ENCODE results near the gene RPS6KA2. TPM values are rescaled to one million over a fixed set of nuclear protein-coding genes. Genes with fewer than 3 reads are reported as not detected.
"Not testable (repeated sequence)": the region's sequence is repeated elsewhere in the genome, so short reads cannot be mapped to it uniquely, and the experiment has no call there.

The RPS6KA2 gene
- total RNA-seq, 1 donor, result 2.4 TPM

DNA sequence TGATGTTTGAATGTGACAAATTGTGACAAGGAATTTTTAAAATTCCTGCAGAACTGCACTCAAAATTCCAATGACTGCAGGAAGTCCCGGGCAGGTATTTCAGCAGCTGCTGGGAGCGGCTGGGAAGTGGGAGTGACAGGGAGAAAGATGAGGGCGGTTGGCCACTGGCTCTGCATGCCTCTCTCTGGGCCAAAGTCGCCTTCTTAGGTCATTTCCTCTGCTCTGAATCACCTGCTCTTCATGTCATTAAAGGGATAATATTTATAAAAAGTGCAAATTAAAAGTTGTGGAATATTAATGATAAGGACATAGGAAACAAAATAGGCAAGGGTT lies 84.5 kb downstream of the RPS6KA2 start:
- Histone ChIP-seq H3K9me3 (ENCODE audit: low read depth, low read length) (no peaks in the 10 kb centered on the region), H3K4me3 (ENCODE audit: low read length) (no peak overlapping the region), H3K27me3 (ENCODE audit: insufficient read depth, low read length) (no peaks in the 10 kb centered on the region), H3K4me1 (ENCODE audit: insufficient read depth, low read length) (peaks cover 11% of the 10 kb centered on the region)

- Histone ChIP-seq H3K4me1 (ENCODE audit: insufficient read depth, low read length) (peaks cover 11% of the 10 kb centered on the region), H3K27me3 (ENCODE audit: insufficient read depth, low read length) (no peaks in the 10 kb centered on the region), H3K9me3 (ENCODE audit: low read depth, low read length) (no peaks in the 10 kb centered on the region), H3K4me3 (ENCODE audit: low read length) (no peak overlapping the region)
Observed at GRCh38 chr6:166541876-166542579, 85.0 kb downstream of the RPS6KA2 start.

DNA sequence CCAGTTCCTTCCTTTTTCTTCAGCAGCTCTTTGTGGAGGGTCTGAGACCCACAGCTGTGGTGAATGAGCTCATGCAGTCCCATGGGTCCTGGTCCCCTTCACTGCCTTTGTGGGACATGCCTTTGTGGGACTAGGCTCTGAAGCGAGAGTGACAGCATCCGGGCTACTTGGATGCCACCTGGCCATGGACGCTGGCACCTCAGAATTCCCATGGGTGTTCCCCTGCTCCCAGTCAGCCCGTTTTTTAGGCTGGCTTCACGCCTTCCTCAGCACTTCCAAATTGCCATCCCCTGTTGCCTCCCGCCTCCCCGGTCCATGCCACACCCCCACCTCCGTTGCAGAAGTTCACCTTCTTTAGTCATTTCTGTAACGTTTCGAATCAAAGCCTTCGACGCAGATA lies 85.7 kb downstream of the RPS6KA2 start:
- no peaks in the 10 kb centered on the region for H3K9me3 ChIP-seq (ENCODE audit: low read depth, low read length)
- H3K4me3 ChIP-seq (ENCODE audit: low read length), result no peak overlapping the region
- H3K4me1 ChIP-seq (ENCODE audit: insufficient read depth, low read length), result peaks cover 11% of the 10 kb centered on the region
- no peaks in the 10 kb centered on the region for H3K27me3 ChIP-seq (ENCODE audit: insufficient read depth, low read length)

GRCh38 chr6:166540631-166541331 lies 86.3 kb downstream of the RPS6KA2 start:
- Histone ChIP-seq H3K9me3 (ENCODE audit: low read depth, low read length) (no peaks in the 10 kb centered on the region), H3K4me3 (ENCODE audit: low read length) (no peak overlapping the region), H3K4me1 (ENCODE audit: insufficient read depth, low read length) (peaks cover 11% of the 10 kb centered on the region), H3K27me3 (ENCODE audit: insufficient read depth, low read length) (no peaks in the 10 kb centered on the region)

- peaks cover 11% of the 10 kb centered on the region for H3K4me1 ChIP-seq (ENCODE audit: insufficient read depth, low read length)
- H3K4me3 ChIP-seq (ENCODE audit: low read length), result no peak overlapping the region
- H3K9me3 ChIP-seq (ENCODE audit: low read depth, low read length), result no peaks in the 10 kb centered on the region
- no peaks in the 10 kb centered on the region for H3K27me3 ChIP-seq (ENCODE audit: insufficient read depth, low read length)
Observed at GRCh38 chr6:166539543-166539942, 87.5 kb downstream of the RPS6KA2 start.

DNA sequence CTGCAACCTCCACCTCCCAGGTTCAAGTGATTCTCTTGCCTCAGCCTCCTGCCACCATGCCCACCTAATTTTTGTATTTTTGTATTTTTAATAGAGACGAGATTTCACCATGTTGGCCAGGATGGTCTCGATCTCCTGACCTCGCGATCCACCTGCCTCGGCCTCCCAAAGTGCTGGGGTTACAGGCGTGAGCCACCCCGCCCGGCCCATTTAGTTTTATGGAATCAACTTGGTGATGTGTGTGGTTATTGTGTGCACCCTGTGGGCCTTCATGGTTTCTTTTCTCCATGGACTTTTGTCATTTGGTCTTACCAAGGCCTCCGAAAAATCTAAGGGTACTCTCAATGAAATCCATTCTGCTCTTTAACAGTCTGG lies 88.1 kb downstream of the RPS6KA2 start:
- H3K9me3 ChIP-seq (ENCODE audit: low read depth, low read length); H3K27me3 ChIP-seq (ENCODE audit: insufficient read depth, low read length); H3K4me3 ChIP-seq (ENCODE audit: low read length): not testable (repeated sequence)
- H3K4me1 ChIP-seq (ENCODE audit: insufficient read depth, low read length), result peaks cover 11% of the 10 kb centered on the region

- Histone ChIP-seq H3K9me3 (ENCODE audit: low read depth, low read length) (no peaks in the 10 kb centered on the region), H3K4me3 (ENCODE audit: low read length) (no peak overlapping the region), H3K4me1 (ENCODE audit: insufficient read depth, low read length) (peaks cover 11% of the 10 kb centered on the region), H3K27me3 (ENCODE audit: insufficient read depth, low read length) (no peaks in the 10 kb centered on the region)
Observed at GRCh38 chr6:166538297-166539010, 88.6 kb downstream of the RPS6KA2 start.

- H3K9me3 ChIP-seq (ENCODE audit: low read depth, low read length), result no peaks in the 10 kb centered on the region
- H3K4me3 ChIP-seq (ENCODE audit: low read length), result no peak overlapping the region
- no peaks in the 10 kb centered on the region for H3K27me3 ChIP-seq (ENCODE audit: insufficient read depth, low read length)
- no peaks in the 10 kb centered on the region for H3K4me1 ChIP-seq (ENCODE audit: insufficient read depth, low read length)
Observed at GRCh38 chr6:166534658-166535406, 92.2 kb downstream of the RPS6KA2 start.

DNA sequence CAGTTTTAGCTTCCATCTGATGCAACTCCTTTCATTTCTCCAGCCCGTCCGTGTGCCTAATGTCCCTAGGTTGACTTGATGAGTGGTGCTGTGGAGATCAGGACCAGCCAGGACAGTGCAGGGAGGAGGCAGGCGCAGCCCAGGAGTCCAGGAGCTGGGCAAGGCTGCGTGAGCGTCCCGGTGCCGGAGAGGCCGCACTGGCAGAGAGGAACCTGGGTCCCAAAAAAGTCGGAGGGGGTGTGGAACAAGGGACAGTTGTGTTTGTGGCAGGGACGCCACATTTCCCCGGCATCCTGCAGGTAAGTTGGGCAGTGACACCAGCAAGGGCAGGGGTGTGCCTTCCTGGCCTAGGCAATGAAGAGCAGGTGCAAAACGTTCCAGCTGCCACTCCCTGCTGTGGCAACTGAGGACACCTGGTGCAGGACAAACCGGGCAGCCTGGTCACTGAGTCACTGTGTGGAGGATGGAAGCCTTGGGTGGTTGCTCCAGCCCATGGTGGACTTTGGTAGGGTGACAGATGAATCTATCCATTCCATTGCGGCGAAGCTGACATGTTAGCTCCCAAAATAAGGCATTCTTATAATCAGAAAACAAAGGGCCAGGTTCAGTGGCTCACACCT lies 93.7 kb downstream of the RPS6KA2 start:
- no peak overlapping the region for H3K4me3 ChIP-seq (ENCODE audit: low read length)
- H3K27me3 ChIP-seq (ENCODE audit: insufficient read depth, low read length), result no peaks in the 10 kb centered on the region
- H3K9me3 ChIP-seq (ENCODE audit: low read depth, low read length), result no peaks in the 10 kb centered on the region
- H3K4me1 ChIP-seq (ENCODE audit: insufficient read depth, low read length), result no peaks in the 10 kb centered on the region

DNA sequence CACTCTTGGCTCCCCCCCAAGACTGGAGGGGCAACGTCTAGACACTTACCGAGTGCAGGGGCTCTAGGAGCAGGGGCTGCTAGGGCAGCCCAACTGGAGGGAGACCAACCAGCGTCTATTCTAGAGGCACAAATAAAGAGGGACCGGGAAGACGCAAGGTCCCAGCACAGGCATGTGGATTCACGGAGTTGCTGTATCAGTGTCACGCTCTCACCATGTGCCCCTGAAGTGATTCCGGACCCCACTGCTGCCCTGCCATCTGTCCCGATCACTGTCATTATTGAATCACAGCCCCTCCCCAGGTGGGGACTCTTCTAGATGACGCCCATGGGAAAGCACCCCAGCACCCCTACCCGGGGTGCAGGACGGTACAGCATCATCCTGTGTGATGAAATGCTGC lies 94.7 kb downstream of the RPS6KA2 start:
- Histone ChIP-seq H3K4me3 (ENCODE audit: low read length) (no peak overlapping the region), H3K9me3 (ENCODE audit: low read depth, low read length) (no peaks in the 10 kb centered on the region), H3K4me1 (ENCODE audit: insufficient read depth, low read length) (no peaks in the 10 kb centered on the region), H3K27me3 (ENCODE audit: insufficient read depth, low read length) (no peaks in the 10 kb centered on the region)

GRCh38 chr6:166530211-166531095 lies 96.6 kb downstream of the RPS6KA2 start:
- H3K4me3 ChIP-seq (ENCODE audit: low read length), result no peak overlapping the region
- no peaks in the 10 kb centered on the region for H3K4me1 ChIP-seq (ENCODE audit: insufficient read depth, low read length)
- no peaks in the 10 kb centered on the region for H3K27me3 ChIP-seq (ENCODE audit: insufficient read depth, low read length)
- H3K9me3 ChIP-seq (ENCODE audit: low read depth, low read length), result no peaks in the 10 kb centered on the region

DNA sequence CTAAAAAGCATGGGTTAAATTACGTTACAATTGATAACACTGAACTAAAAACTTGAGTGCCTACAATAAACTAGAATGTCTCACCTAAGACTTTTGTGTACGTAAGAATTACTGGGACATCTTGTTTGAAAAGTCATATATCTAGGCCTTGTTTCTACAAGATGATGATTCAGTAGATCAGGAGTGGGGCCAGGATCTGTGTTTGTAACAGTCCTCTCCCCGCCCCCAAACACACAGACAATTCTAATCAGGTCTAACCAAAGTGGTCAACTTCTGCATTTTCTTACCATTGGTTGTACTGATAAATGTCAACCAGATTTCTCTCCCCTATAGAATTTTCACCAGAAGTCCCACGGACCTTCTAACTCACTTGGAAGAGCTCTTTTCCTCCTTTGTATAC lies 97.5 kb downstream of the RPS6KA2 start:
- H3K4me3 ChIP-seq (ENCODE audit: low read length), result no peak overlapping the region
- no peaks in the 10 kb centered on the region for H3K4me1 ChIP-seq (ENCODE audit: insufficient read depth, low read length)
- no peaks in the 10 kb centered on the region for H3K27me3 ChIP-seq (ENCODE audit: insufficient read depth, low read length)
- H3K9me3 ChIP-seq (ENCODE audit: low read depth, low read length), result no peaks in the 10 kb centered on the region

GRCh38 chr6:166529058-166529457 lies 98.0 kb downstream of the RPS6KA2 start:
- H3K9me3 ChIP-seq (ENCODE audit: low read depth, low read length); H3K4me3 ChIP-seq (ENCODE audit: low read length); H3K27me3 ChIP-seq (ENCODE audit: insufficient read depth, low read length); H3K4me1 ChIP-seq (ENCODE audit: insufficient read depth, low read length): not testable (repeated sequence)

- H3K4me3 ChIP-seq (ENCODE audit: low read length), result no peak overlapping the region
- H3K4me1 ChIP-seq (ENCODE audit: insufficient read depth, low read length), result no peaks in the 10 kb centered on the region
- H3K27me3 ChIP-seq (ENCODE audit: insufficient read depth, low read length), result no peaks in the 10 kb centered on the region
Observed at GRCh38 chr6:166527849-166528248, 99.2 kb downstream of the RPS6KA2 start.

More at GRCh38 chr6:166527849-166528248, 99.2 kb downstream of the RPS6KA2 start:
- no peaks in the 10 kb centered on the region for H3K9me3 ChIP-seq (ENCODE audit: low read depth, low read length)

All from mononuclear cell (primary cell).